GM18498 (cell line): ENCODE measurements around the gene SLCO2A1.
A peak's percentile ranks its signal among the peaks of the same experiment; 100 is the strongest.

Experiments used
- ATAC-seq: cut with Tn5 transposase; IDR thresholded peaks from one replicate; pipeline ENCODE4 v1.9.1; 2021; ENCODE audit warnings: mild to moderate bottlenecking, moderate library complexity; ENCODE audit not compliant: unreplicated experiment

SLCO2A1 gene

DNA sequence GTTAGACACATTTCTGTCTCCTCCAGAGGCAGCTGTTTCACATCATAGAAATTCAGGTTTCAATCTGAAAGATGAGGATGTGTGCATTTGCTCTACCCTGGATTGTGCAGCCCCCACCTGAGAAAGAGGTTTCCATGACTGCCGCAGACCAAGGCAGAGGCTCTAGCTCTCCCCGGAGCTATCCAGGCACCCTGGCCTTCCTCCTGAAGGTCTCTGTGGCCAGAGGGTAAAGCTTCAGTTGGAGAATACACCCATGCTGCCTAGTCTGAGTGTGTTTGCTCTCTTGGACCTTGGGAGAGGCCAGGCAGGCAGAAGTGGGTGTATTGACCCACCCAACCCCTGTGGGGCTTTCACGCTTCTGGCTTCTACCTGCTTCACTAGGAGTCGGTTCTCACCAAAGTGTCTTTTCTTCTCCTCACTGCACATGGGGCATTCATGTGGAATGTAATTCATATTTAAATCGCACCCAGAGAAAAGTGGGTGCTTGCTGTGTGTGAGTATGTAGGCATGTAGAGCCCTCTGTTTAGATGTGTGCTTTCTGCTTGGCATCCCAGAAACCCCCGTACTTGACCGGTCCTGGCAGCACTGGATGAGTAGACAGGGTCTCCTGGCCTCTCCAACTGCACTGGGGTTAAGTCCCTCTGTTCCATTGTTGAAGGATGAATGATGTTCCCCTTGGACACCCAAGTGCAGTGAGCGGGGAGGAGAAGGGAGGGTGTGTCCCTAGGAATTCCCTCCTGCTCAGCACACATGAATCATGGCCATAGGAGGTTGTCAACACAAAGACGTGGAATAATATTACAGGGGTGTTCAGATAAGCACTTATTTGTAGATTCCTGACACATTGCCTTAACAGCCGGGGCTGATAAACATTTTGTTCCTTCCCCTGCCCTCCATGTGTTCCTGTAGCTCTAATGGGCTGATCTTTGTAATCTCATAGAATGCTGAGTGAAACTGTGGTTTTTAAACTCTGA, 113.8 kb downstream of the SLCO2A1 start:
- no peak for ATAC-seq

DNA sequence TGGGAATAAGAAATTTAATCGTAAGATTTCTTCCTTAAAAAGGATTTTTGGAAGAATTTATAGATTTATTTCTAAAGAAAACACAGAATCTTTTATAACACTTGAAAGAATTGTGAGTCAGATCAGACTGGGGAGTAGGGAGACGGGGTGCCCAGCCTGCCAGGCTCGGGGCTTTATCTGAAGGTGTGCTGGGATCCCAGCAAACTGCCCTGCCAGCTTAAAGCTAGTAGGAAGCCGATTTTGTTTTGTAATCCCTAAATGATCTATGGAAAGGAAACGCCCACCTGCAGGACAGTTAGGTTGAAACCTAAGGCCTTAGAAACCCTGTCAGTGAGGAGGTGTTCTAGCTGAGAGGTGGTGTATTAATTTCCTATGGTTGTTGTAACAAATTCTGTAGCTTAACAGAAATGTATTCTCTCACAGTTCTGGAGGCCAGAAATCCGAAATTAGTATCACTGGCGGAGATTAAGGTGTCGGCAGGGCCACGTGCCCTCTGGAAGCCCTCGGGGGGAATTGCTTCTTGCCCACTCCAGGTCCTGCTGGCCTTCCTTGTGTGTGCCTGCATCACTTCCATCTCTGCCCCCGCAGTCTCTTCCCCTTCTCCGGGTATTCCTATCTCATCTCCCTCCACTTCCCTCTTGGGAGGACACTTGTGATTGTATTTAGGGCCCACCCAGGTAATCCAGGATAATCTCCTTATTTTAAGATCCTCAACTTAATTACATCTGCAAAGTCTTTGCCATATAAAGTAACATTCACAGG, 114.7 kb downstream of the SLCO2A1 start:
- no peak for ATAC-seq

DNA sequence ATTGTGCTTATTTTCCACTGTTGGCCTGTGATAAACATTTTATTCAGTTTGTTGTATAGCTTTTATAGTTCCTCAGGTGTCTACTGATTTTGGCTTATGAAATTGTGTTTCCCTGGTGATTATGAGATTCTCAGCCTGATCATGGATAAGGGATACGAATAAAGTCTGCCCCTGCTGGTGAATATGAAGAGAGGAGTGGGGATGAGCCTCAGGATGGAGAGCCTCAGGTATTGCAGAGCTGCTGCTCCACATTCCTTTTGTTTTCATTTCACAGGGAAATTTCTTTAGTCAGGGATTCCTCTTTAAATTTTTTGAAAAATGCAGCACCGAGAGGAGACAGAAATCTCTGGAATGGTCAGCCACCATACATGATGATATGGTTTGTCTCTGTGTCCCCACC, 119.3 kb downstream of the SLCO2A1 start:
- no peak for ATAC-seq

DNA sequence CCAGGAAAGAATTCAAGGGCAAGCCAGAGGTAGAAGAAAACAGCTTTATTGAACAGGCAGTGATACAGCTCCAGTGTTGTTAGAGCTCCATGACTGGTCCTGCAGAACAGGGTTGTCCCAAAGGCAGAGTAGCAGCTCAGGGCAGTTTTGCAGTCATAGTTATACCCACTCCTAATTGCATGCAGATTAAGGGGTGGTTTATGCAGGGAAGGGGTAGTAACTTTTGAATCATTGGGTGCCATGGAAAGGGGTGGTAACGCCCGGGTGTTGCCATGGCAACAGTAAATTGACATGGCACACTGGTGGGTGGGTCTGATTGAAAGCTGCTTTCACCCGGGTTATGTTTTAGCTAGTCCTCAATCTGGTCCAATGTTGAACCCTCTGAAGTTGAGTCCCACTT, 124.3 kb downstream of the SLCO2A1 start:
- ATAC-seq = no peak

DNA sequence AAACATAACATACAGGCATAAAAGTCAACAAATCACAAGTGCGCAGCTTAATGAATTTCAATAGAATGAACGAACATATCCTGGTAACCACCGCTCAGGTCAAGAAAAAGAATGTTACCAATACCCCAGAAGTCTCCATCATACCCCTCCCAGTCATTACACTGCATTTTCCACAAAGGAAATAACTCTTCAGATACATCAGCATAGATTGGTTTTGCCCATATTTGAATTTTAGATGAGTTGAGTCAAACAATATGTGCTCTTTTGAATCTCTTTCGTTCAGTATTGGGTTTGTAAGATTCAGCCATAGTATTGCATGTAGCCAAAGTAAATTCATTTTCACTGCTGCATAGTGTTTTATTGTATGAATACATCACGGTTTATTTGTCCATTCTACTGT, 127.9 kb downstream of the SLCO2A1 start:
- no peak for ATAC-seq

DNA sequence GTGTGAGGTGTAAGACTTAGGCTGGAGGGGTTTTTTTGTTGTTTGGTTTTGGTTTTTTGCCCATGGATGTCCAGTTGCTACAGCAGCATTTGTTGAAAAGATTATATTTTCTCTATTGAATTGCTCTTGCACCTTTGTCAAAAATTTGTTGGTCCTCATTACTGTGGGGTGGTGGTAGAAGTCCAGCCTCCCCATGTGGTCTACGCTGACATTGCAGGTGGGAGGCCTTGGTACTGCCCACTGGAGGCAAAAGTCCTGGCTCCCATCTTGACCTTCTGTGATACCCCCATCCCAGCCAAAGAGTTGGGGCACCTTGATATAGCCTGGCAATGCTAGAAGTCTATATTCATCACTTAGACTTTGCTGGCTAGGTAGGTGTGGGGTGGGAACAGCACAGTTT, 128.6 kb downstream of the SLCO2A1 start:
- ATAC-seq = no peak

DNA sequence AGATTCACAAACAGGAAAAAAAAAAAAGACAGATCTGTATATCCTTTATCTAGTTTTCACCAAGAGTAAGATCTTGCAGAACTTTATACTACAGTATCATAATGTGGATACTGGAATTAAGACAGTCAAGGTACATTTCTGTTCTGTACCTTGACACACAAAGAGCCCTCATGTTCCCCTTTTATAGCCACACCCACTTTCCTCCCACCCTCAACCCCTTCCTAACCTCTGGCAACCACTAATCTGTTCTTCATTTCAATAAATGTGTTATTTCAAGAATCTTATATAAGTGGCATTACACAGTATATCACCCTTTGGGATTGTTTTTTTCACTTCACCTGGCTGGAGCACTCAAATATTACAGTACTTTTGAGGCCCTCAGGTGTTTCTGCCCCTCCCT, 130.4 kb downstream of the SLCO2A1 start:
- no peak for ATAC-seq

DNA sequence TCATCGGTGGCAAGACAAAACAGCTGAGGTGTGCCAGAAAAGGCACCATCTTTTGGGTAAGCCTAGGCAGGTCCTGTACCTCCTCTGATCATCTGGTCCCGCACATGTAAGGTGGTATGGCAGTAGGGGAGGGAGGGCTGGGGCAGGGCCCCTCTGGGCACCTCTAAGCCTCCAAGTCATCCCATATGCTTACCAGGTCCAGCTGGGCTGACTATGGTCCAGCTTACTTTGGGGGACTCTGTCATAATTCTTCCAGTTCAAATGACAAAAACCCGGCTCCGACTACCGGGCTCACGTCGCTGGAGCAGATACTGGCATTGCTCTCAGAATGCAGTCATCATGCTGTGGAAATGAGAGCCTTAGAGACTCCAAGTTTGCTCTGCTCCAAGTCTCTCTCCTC, 132.2 kb downstream of the SLCO2A1 start:
- no peak for ATAC-seq

DNA sequence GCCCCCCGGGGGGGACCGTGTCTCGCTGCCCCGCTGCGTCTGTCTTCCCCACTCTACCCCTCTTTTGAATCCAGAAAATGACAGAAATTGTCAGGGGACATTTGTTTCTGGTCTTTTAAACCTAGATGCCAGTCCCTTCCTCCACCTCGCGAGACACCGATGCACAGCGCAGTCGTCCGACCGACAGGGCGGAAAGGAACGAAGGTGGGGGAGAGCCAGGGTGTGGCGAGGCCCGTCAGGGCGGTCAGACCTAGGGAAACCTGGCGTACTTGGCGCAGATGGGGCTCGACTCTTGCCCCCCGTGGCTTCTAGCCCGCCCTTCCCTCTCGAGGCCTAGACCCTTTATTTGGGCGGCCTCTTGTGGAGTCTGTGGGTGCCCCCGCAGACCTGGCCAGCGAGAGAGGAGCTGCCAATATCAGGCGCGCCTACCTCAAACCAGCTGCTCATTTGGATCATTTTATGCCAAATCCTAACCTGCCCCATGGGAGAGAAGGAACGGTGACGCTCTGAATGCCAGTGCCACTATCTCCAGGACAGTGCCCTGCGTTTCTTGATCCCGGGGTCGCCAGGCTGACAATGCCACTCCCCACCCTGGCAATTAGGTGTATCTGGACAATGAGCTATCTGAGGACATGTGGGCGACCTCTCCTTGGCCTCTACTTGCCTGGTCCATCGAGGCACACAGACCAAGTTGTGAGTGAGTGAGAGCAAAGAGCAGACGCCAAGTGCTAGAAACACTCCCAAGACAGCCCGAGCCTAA, 133.5 kb downstream of the SLCO2A1 start:
- no peak for ATAC-seq

DNA sequence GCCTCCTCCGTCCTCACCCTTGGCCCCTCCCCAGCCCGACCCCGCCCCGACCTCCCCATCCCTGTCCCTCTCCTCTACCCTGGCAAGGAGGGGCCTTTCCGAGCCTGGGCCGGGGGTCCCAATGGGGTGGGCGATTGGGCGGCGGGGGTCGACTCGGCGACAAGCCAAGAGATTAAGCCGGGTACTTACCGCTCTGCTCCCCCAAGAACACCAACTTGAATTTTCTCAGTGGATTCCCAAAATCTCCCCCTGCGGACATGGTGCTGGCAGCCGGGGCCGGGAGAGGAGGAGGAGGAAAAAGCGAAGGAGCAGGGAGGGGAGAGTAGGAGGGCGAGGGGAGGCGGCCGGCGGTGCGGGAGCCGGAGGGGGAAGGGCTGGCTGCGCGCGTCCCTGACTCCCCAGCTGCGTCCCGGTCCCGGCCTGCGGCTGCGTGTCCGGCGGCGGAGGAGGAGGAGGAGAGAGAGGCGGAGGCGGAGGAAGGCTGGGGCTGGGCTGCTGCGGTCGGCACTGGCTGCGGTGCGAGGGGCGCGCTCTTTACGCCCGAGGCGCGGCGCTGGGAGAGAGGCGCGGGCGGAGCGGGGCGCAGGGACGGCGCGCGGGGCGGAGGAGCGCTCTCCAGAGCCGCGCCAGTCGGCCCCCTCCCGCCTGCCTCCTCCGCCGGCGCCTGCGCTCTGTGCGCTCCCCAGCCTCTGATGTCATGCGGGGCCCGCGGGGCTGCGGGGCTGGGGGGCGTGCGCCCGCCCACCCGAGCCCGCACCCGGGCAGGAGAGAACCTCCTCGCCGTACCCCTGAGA, 134.3 kb downstream of the SLCO2A1 start, which contains the start of gene RAB6B:
TSS of gene RAB6B (minus strand) at position 675 of the 794 bp plus-strand sequence. CDS start at position 259, 416 bp downstream.
- peak; percentile 52 for ATAC-seq

DNA sequence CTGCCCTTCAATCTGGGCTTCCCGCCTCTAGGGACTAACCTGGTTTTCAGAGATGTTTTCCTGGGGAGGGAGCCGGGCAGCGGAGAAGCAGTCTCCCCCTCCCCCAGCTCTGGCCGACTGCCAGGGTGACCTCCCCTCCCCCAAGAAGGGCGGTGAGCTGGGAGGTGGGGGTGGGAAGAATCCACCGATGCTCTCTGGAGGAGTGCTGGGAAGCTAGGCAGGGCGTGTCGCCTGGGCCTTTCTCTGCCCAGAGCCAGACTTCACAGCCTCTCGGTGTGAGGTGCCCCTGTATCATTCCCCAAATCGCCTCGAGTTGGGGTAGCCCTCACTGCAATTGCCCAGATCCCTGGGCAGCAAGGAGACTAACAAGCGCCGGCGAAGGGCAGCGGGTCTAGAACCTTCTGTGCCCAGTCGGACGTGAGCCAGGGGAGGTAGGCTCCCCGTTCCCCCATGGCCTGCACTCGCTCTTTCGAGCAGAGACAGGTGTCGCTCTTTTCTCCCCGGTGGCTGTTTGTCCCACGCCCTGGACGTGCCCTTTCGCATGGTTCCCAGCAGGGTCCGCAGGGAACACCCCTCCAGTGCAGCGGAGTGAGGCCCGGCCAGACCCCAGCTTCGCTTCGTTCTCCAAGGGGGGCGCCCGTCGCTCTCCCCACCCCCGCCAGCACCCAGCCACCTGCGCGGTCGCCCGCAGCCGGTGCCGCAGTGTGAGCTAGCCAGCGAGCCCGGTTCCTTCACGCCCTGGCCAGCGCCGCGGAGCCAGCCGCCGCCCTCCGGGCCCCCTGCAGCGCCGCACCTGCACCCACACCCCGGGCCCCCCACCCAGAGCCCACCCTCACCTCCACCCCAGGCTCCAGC, 135.1 kb downstream of the SLCO2A1 start:
- ATAC-seq = no peak

DNA sequence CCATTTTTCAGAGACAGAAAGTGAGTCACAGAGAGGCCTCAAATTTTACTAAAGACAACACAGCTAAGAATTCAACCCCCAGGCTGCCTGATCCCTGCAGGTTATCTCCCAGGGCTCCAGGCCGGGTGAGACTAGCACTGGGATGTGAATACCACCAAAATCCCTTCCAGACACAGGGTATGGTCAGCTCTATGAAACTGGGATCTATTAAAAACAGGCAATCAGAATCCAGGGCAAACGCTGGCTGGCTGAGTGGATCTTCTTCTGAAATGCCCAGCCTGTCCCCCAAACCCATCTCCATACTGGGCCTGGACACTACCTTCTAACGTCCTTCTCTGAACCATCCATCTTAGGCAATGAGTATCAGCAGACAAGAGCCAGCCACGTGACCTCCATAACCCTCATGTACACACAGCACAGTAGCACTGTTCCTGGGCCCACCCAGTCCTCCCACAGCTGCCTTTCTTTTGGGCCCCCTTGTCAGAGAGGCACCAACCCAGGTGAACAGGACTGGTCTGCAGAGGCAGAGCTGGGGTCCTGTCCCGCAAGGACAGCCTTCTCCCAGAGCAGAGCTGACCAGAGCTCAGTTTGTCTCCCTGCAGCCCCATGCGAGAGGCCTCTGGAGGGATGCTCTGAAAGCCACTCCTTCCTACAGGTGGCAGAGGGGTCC, 135.9 kb downstream of the SLCO2A1 start:
- no peak for ATAC-seq

DNA sequence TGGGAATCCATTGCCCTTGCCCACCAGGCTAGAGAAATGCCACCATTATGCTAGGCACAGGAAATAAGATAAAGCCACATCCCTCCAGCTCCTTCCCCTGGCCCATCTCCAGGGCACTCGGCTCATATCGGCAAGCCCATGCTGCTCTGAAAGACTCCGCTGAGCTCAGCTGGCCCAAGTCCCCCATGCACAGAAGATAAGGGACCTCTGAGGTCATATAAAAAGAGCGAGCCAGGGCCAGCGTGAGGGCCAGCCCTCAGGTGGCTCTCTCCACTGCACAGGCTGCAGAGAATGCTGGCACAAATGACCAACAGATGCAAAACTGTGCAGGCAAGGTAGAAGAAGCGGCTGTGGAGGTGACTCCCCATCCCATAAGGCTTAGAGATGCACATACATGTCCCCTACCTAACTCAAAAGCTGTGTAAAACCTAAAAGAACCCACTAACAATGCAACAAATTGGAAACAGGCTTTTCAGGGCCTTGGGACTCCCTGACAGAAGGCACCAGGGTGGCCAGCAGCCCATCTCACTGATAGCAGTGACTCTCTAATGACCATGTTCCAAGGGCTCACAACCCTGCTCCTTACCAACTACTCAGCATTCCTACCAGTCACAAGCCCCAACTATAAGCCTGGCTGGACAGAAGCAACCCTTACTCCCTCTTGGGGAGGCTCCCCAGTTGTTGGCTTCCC, 137.0 kb downstream of the SLCO2A1 start:
- no peak for ATAC-seq

DNA sequence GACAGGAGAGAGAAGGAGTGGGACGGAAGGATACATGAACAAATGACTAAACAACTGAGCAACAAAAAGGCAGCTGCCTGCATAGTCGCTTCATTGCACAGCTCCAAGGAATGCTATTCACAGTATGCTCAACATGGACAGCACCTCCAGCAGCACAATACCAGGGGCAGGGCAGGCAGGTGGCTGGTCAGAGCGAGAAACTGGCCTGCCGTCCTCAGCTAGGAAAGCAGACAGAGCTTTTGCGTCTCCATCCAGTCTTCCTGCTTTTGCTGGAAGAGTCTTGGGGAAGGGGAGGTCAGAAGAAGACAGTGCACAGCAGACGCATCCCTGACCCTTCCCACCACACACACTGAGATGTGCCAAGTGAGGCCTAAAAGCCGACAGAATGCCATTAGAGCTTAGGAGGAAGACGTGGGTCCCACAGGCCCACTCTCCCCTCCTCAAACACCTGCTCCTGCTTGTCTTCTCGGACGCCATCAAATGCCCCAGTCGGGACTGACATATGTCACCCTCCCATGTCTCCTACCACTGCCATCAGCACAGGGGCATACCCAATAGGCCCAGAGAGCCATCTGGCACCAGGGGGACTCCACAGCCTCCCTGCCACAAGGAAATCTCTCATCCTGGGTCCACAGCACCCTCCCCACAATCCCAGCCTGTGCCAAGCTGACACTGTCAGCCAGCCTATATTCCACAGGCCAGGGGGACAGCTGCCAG, 137.9 kb downstream of the SLCO2A1 start:
- no peak for ATAC-seq

DNA sequence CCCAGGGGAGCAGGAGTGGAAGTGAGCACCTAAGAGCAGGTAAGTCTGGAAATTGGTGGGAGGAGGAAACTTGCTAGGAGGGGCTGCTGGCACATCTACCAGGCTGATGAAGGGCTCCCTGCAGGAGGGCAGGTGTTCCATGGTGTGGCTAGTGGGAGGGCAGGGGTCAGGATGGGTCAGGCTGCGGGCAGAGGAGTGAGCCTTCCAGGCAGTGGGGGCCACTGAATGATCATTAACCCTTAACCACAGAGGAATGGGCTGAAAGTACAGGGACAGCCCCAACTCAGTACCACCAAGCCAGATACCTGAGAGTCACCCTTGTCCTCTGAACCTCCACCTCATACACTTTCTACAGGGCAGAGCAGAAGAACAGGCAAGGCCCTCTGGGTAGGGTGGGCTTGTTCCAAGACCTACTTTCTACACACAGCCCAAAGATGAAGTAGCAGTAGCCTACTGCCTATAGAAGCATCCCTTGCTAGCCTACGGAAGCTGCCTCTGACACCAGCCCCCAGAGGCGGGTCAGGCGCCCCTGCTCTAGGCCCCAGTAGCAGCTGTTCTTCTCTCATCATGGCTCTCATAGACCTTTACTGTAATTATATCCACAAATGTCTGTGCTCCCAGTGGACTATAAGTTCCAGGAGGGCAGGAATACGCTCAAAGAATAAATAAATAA, 138.6 kb downstream of the SLCO2A1 start:
- no peak for ATAC-seq

DNA sequence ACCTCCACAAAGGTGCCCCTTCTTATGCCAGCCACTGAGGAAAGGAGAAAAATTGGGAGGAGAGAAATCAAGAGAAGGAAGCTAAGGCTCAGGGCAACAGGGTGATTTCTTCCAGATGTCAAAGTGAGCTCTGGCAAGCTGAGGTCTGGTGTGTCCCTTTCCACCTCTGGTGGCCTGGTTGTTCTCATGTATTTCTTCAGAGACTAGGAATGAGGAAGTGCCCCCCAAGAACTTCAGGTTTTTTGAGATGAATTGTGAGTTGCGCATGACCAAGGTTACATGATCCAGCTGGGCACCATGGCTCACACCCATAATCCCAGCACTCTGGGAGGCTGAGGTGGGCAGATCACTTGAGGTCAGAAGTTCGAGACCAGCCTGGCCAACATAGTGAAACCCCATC, 139.7 kb downstream of the SLCO2A1 start:
- no peak for ATAC-seq

DNA sequence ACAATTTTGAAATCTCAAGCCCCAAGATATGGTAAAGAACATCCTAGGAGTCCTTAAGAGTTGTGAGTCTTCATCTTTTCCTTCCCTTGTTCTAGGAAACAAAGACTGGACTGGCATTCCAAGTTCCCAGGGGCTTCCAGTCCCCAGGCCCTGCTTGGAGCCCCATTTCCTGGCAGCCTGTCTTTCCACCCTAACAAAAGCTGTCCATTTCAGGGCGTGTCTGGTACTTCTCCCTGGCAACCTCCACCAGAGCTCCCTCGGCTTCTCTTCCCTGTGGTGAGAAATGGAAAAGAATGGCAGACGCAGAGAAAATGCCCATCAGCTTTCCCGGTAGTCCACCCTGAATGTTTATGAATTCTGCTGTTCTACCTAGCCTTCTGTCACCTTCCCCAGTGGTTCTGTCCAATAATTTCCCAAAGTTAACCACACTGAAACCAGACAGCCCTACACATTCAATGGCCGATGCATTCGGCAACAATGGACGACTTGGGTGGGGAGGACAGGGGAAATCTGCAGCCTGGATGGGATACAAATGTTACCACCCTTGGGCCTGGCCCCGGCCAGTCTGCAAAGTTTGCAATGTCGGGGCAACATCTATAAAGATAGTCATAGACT, 140.9 kb downstream of the SLCO2A1 start:
- no peak for ATAC-seq
